NCI-H1105 treated with DMSO at 0.1 percent for 48 hours (cell line): ENCODE data around the gene GNPTAB.

Experiments used
- DNase-seq: peaks from one replicate; lab custom pipeline; 2025; lab: John Stamatoyannopoulos, UW

Gene GNPTAB

DNA sequence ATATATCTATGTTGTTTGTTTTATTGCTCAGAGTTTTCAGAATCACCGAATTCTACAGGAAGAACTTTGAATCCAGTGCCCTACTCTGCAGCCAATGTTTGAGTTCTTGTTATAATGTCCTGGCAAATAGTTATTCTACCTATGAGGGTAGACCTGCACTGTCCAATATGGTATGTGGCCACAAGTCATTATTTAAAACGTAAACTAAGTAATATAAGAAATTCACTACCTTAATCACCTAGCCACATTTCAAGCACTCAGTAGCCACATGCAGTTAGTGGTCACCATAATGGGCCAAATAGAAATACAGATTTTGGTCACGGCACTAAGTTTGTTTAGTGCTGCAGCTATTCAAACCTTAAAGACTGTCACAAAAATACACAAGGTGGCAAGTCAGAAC is 26.4 kb downstream of the GNPTAB start:
- no peak for DNase-seq

GRCh38 chr12:101803978-101804377 is 26.8 kb downstream of the GNPTAB start:
- DNase-seq: no peak

GRCh38 chr12:101802486-101802885 is 28.3 kb downstream of the GNPTAB start:
- DNase-seq: no peak

- DNase-seq: no peak
Measured at GRCh38 chr12:101799774-101800173, 31.0 kb downstream of the GNPTAB start.

DNA sequence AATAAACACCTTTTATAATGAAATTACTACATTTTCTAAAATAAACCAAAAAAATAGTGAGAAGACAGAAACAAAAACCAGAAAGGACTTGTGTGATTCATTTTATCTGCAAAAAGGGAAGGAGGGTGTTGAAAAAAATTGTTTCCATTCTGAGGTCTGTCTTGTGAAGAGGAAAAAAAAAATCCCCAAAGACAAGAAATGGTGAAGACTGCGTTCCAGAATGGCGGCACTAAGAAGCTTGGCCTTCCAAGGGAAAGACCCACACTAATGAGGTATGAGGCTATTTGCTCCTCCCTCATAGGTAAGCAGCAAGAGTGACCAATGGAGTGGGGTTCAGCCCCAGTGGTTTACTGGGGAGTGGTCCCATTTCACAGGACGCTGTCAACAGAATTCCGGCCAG is 35.0 kb downstream of the GNPTAB start:
- no peak for DNase-seq

- no peak for DNase-seq
Measured at GRCh38 chr12:101795013-101795412, 35.7 kb downstream of the GNPTAB start.

GRCh38 chr12:101794574-101794973 is 36.2 kb downstream of the GNPTAB start:
- DNase-seq: no peak

DNA sequence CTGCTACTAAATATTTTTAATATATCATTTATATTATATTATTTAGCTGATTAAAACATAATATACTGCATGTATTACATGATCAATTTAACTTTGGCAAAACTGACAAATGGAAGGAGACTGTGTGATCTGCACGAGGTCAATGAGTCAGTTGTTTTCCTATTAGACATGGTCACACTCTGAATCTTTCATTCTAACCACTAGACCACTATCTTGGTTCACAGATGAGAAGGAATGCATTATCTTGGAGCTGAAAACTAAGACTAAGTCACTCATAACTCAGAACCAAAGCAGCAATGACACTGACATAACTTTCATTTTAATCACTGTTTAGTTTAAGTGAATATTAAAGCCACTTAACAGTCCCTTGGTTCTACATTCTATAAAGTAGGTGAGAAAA is 37.4 kb downstream of the GNPTAB start:
- no peak for DNase-seq

- no peak for DNase-seq
Measured at GRCh38 chr12:101792046-101792931, 38.5 kb downstream of the GNPTAB start.

GRCh38 chr12:101789171-101789570 is 41.6 kb downstream of the GNPTAB start:
- peak; percentile 4 for DNase-seq

GRCh38 chr12:101785671-101786070 is 45.1 kb downstream of the GNPTAB start:
- DNase-seq: no peak

GRCh38 chr12:101784376-101784775 is 46.4 kb downstream of the GNPTAB start:
- DNase-seq: no peak

- DNase-seq: no peak
Measured at GRCh38 chr12:101783838-101784237, 46.9 kb downstream of the GNPTAB start.

DNA sequence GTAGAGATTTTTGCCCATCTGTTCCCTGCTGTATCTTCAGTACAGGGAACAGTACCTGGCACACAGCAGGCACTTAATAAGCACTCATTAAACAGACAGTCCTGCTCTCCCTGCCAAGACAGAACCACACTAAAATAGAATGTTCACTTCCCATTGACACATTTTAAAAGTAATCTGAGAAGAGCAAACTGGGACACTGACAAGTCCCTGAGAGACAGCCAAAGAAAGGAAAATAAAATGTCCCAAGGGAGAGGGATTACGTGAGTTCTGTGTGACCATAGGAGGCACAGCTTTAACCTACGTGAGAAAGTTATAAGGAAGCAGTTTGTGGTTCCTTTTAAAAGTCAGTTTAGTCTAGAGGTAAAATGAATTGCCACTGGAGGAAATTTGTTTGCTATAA is 47.6 kb downstream of the GNPTAB start:
- no peak for DNase-seq

DNA sequence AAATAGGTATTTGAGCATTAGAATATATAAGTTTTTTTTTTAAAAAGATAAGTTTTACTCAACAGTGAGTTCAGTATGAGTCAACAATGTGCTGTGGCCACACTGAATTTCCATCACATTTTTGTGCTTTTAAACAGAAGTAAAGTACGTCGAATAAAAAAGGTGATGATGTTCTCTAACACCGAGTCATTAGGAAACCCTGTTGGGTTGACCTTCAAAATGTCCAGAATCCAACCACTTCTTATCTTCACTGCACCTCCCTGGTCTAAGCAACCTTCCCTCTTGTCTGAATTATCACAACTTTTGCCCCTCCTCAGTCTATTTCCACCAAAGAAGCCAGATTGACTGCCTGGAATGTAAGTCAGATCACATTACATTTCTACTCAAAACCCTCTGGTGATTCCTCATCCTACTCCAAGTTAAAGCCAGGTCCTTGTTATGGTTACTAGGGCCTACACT is 48.5 kb downstream of the GNPTAB start:
- no peak for DNase-seq

GRCh38 chr12:101781834-101782233 is 48.9 kb downstream of the GNPTAB start:
- no peak for DNase-seq

GRCh38 chr12:101780599-101780998 is 50.2 kb downstream of the GNPTAB start:
- no peak for DNase-seq

DNA sequence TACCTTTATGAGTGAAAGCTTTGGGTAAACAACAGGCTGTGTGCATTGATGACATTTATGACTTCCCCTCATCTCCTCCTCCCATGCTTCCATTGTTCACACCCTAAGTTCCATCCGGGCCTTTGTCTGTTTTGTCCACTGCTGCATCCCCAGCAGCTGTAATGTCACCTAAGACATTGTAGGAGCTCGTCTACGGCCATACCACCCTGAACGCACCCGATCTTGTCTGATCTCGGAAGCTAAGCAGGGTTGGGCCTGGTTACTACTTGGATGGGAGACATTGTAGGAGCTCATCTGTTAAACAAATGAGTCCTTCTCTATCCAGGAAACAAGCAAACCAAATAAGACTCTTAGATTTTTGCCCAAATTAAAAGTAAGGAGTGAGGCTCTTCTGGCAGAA is 51.1 kb downstream of the GNPTAB start:
- no peak for DNase-seq

DNA sequence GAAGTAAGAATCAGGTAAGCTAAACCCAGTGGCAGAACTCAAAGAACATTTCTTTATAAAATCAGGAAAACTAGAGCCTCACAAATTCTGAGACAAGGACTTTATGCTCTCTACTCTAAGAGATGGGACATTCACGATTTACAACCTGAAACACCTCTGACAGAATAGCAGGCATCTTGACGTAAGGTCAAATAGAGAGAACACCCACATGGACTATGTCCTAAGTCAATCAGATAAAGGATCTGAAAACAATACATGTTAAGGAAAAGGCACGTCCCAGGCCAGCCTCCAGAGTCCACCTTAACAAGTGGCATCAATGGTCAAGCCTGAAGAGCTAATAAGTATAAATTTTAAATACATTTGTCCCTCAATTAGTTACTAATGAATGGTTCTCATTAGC is 51.6 kb downstream of the GNPTAB start:
- DNase-seq: no peak

DNA sequence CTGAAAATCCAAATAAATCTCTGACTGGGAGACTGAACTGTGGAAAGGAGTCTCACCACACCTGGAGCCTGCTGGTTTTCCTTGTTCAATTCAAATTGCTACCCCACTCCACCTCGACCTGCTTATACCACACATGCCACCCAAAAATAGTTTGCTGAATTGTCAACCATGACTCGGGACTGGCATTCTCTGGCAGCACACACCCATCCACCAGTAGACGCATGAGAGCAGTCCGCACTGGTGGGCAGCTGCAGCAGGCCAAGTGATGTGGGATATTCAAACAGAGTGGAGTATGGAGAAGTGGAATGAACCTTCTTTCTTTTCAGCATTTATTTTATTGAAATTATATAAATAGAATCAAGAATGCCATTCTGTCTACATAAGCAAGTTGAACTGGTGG is 52.8 kb downstream of the GNPTAB start:
- DNase-seq: no peak

GRCh38 chr12:101777485-101777884 is 53.3 kb downstream of the GNPTAB start:
- DNase-seq: no peak

- no peak for DNase-seq
Measured at GRCh38 chr12:101775816-101776215, 54.9 kb downstream of the GNPTAB start.

DNA sequence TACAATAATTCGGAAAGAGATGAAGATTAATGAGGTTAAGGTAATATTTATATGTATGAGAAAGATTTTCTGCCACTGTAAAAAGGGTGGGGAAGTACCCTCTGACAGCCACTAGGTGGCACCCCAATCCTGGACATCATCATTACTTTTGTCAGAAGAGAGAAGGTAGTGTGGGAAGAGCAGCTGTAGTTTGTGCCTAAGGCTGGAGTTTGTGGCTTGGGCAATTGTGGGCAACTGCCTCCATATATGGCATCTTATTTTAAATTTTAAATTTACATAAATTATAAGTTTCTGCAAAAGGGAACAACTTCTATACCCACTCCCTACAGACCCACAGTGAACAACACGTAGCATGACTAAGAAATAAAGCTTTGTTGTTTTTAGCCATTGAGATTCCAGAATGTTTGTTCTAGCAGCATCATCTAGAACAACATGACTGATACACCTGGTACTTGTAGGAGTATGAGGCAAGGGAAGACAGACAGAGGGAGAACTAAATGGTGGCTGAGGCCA is 57.1 kb downstream of the GNPTAB start:
- peak; percentile 73 for DNase-seq
